Suppressor macrophage treated with lipopolysaccharide for 4 hours (primary cell): Measurements from ENCODE around the gene HIRA.
"Not testable (repeated sequence)": the region's sequence is repeated elsewhere in the genome, so short reads cannot be mapped to it uniquely, and the experiment has no call there.

Experiments used
- DNase-seq: peaks from one replicate; pipeline ENCODE4 v3.0.0-alpha.2; 2020

HIRA gene

GRCh38 chr22:19461506-19461905 is 30.0 kb upstream of the HIRA start:
- DNase-seq: no peak

GRCh38 chr22:19460036-19460435 is 28.5 kb upstream of the HIRA start:
- DNase-seq: no peak

- no peak for DNase-seq
Observed at GRCh38 chr22:19457828-19458428, 26.4 kb upstream of the HIRA start.

GRCh38 chr22:19456541-19456940 is 25.0 kb upstream of the HIRA start:
- DNase-seq: no peak

- no peak for DNase-seq
Observed at GRCh38 chr22:19455585-19456370, 24.2 kb upstream of the HIRA start.

- no peak for DNase-seq
Observed at GRCh38 chr22:19455033-19455432, 23.5 kb upstream of the HIRA start.

GRCh38 chr22:19454156-19454555 is 22.6 kb upstream of the HIRA start:
- DNase-seq: no peak

- DNase-seq: no peak
Observed at GRCh38 chr22:19453718-19454117, 22.2 kb upstream of the HIRA start.

GRCh38 chr22:19451570-19451969 is 20.0 kb upstream of the HIRA start:
- DNase-seq: no peak

GRCh38 chr22:19450363-19451175 is 19.0 kb upstream of the HIRA start:
- DNase-seq: no peak

- DNase-seq: no peak
Observed at GRCh38 chr22:19449422-19449767, 17.9 kb upstream of the HIRA start.

- no peak for DNase-seq
Observed at GRCh38 chr22:19448739-19449421, 17.3 kb upstream of the HIRA start.

- DNase-seq: no peak
Observed at GRCh38 chr22:19448076-19448607, 16.6 kb upstream of the HIRA start.

GRCh38 chr22:19447330-19448075 is 16.0 kb upstream of the HIRA start, which contains the start of gene C22orf39:
Gene C22orf39 (minus strand): TSS chr22:19447711. CDS start chr22:19447688, 23 bp downstream.
- peak; percentile 92 for DNase-seq

- DNase-seq: no peak
Observed at GRCh38 chr22:19446603-19447329, 15.2 kb upstream of the HIRA start.

- DNase-seq: not testable (repeated sequence)
Observed at GRCh38 chr22:19445279-19445982, 13.9 kb upstream of the HIRA start.

- DNase-seq: no peak
Observed at GRCh38 chr22:19443544-19444211, 12.1 kb upstream of the HIRA start.

- DNase-seq: no peak
Observed at GRCh38 chr22:19442166-19442565, 10.6 kb upstream of the HIRA start.

- DNase-seq: no peak
Observed at GRCh38 chr22:19440411-19441195, 9.1 kb upstream of the HIRA start.
